Stimulated activated CD8-positive, alpha-beta memory T cell treated with anti-CD3 and anti-CD28 coated beads, Interleukin-4, amount 100 ng/mL, for 24 hours (primary cell): ENCODE data around the gene MERTK.
"Not testable (repeated sequence)": the region's sequence is repeated elsewhere in the genome, so short reads cannot be mapped to it uniquely, and the experiment has no call there.

Experiments used
- DNase-seq: peaks from one replicate; pipeline ENCODE4 v3.0.0-alpha.2; 2020; ENCODE audit warnings: low read depth

Gene MERTK

DNA sequence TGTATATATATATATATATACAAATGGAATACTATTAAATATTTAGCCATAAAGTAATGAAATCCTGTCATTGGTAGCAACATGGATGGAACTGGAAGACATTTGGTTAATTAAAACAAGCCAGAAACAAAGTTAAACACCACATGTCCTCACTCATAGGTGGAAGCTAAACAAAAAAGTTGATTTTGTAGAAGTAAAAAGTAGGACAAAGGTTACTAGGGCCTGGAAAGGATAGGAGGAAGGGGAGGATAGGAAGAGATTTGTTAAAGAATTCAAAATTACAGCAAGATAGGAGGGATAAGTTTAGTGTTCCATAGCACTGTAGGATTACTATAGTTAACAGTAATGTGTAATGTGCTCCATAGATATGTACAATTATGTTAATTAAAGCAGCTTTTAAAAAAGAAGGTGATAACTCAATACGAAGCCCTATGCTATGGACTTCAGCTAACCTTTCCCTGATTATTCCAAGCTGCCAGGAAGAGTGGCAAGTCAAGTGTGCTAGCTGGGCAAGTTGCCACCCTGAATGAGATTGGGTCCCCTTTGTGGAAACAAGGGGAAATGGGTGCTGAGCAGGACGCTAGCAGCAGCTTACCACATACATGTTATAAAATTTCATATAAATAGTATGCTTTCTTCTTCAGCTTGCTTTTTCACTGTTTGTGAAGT, 12.3 kb downstream of the MERTK start:
- DNase-seq = no peak

DNA sequence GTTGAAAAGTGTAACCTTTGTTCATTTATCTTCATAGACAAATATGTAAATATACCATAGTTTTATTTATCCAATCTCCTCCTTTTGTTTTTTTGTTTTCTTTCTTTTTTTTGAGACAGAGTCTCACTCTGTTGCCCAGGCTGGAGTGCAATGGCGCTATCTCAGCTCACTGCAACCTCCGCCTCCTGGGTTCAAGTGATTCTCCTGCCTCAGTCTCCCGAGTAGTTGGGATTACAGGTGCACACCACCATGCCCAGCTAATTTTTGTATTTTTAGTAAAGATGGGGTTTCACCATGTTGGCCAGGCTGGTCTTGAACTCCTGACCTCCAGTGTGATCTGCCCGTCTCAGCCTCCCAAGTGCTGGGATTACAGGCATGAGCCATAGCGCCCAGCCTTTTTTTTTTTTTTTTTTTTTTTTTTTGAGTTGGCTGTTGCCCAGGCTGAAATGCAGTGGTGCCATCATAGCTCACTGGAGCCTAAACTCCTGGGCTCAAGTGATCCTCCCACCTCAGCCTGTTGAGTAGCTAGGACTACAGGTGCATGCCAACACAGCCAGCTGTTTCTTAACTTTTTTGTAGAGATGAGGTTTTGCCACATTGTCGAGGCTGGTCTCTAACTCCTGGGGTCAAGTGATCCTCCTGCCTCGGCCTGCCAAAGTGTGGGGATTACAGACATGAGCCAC, 13.0 kb downstream of the MERTK start:
- not testable (repeated sequence) for DNase-seq

DNA sequence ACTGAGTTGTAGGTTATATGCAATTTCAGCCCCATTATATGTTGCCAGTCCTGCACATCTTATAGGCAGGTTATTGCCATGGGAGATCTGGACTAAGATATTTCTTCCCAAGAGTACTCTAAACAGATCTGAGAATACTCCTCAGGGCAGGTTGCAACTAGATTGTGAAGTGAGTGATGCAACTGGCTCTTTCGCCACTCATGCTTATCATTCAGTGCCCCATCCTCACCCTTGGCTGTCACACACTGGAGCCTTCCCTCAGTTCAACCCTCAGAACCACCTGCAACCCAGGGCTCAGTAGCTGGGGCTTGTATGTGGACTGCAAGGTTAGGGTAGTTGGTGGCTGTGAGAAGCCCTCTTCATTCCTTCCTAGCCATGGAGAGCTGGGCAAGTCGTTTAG, 14.1 kb downstream of the MERTK start:
- no peak for DNase-seq

DNA sequence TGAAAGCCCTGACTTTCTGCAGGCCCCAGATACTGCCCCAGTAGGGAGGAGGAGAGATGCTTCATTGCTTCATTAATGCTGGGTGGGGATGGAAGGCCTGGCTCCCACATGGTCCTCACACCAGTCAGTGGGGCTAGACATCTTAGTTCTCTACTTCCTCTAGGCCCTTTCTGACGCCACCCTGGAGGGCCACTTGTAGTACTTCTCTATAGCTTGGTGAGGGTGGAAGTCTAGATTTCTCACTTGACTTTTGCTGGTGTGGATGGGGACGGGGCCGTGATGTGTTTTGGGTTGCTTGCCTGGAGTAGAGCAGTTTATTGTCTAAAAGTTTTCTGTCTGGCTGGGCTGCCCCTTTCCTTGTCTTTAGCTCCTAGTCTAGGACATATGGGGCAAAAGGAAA, 18.7 kb downstream of the MERTK start:
- no peak for DNase-seq

DNA sequence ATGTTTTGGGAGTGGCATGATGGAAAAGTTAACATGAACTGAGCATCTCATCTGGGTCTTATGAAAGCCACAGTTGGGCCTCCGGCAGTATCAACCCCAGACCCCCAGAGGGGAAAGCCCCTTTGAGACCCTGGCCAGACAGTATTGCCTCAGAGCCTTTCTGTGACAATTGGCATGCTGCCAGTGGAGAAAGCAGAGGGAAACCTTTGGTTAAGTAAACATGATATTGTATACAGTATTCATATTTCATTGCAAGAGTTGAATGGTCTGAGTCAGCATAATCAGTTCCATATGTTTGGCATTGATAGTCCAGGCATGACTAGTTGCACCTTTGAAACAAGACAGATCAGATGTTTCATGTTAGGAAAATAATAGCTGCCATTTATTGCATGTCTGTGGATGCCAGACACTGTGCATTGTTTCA, 20.0 kb downstream of the MERTK start:
- no peak for DNase-seq

DNA sequence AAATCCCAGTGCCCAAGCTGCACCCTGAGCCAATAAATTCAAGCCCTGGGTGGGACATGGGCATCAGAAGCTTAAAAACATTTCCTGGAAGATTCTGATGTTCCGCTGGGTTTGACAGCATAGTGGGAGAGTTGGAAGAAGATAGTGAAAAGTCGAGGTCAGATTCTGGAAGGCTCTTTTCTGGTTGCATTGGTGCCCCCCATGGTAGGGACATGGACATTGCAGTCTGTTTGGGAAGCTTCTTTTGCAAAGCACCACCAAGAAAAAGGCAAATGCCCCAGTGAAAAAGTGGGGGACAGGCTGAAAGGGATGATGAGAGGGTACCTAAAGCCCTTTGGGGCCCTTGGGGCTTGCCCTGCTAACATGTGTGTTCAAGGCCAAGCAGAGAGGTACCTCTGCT, 21.0 kb downstream of the MERTK start:
- no peak for DNase-seq

DNA sequence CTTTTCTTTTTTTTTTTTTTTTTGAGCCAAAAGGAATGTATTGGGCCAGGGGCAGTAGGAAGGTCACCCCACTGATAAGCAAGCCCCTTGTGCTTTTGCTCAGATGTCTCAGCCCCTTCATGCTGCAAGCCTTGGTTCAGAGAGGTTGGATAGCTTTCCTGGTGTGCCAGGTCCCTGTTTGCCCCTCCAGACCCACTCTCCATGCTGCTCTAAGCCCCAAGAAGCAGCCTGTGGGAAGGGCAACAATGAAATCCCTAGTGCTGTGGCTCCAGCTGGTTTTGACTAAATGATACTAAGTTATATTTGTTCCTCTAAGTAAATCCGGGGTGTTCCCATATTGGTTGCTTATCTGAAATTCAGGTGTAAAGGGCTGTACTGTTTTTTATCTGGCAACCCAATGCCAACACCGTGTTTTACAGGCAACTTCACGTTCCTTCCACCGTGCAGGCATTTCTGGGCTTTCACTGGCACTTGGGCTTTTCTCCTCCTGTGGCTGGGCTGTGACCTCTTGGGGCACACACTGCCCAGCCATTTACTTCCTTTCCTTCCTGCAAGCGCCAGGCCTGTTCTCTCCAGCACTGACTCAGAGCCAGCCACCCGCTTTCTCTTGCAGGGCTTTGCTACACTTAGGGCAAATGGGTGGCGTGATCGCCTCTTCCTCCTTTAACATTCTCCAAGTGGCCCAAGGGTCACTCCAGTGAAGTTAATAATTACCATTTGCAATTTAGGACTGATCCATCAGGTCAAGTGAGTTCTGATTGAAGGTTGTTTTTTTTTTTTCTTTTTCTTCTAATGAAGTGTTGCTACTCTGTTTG, 21.6 kb downstream of the MERTK start:
- no peak for DNase-seq

DNA sequence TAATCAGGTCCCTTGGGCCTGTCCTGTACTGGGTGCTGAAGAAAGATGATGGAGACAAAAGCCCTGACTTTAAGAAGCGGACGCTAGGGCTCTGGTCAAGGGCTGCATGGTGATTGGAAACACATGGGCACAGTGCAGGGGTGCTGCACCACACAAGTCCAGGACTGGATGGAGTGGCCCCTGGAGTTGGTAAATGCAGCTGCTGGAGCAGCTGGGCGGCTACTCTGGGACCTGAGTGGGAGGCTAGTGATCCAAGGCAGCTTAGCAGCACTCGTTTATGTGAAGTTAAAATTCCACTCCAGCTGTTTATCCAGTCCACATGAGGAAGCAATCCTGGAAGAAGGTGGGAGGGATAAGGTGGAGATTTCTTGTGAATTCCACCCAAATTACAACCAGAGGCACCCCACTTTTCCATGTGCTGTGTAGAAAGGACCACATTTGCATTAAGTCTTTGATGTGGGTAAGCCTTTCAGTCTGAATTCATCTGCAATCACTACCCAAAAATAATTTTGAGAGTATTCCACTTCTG, 24.9 kb downstream of the MERTK start:
- no peak for DNase-seq

DNA sequence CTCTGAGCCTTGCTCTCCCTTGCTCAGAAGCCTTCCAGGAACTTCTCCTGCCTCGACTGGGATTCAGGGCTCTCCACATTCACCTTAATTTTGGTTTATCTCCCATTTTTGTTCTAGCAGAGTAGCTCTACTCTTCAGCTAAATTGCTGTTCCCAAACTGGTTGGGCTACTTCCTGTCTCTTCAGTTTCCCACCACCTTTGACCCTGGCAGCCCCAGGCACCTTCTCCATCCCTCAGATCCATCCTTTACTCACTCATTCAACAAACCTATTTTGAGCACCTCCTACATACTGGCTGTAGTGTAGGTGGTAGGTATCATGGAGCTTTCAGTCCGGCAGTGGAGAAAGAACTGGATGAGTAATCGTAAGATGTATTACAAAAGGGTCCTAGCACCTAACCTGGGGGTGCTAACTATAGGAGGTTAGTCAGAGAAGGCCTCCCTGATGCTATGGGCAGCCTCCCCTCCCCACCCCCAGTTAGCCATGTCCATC, 26.3 kb downstream of the MERTK start:
- DNase-seq = no peak

DNA sequence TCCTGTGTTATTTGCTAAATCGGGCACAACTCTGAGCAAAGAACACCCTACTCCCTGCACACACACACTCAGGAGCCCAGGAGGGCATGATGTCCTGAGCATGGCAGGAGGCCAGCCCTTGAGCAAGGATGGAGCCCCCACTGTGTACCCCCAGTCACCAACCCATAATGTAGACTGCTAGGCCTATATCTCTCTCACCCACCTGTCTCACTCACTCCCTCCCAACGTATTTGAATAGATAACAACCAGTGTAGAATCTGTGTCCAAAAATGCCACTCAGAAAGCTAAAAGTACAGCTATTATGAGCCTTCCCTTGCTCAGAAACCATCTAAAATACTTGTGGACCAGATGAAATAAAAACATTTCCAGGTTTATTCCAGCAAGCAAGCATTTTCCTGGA, 29.3 kb downstream of the MERTK start:
- no peak for DNase-seq

DNA sequence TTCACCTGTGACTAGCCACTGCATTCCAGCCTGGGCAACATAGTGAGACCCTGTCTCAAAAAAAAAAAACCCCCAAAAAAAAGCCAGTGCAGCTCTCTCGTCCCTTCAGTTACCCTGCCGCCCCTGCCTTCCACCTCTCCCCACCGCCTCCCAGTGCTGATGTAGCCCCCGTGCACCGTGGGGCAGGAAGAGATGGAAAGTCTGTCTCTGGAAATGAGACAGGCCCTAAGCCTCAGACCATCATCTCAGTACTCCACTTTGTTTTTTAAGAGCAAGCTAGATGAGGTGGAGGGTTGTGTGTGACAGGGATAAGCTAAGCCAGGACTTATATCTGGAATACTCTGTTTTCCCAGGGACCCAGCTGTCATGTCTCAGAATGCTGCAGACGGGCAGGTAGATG, 32.0 kb downstream of the MERTK start:
- no peak for DNase-seq

DNA sequence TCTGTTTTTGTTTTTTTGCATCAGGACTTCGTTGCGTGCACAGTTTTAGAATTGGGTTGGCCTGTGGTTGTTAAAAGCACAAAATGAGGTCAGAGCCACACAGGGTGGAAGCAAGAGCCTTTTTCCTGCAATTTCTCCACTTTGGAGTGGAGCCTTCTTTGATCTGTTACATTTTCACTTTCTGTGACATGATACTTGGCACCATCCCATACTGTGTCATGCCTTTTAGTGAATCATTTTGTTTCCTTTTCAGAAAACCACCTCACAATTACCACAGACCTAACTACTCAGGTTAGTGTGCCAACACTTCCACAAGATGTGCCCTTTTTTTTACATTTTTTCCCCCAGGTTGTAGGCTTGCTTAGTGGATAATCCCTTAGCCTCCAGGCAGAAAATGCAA, 32.5 kb downstream of the MERTK start:
- no peak for DNase-seq

DNA sequence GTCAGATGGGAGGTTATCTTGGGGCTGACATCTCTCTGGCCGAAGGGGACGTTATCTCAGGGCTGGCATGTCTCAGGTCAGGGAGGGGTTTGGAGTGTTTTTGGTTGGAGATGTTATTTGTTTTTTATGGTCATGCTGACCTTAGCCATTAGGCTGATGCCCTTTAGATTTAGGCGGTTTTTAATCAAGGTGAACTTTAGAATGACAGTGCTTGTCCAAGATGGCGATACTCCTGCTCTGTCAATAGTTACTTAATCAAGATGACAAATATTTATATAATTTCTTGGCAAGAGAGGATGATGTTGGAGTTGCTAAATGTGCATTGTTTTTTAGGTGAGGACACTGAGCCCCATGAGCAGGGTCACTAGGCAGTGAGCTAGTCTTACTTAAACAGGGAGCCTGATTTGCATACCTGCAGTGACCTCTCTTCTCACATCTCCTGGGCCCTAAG, 34.5 kb downstream of the MERTK start:
- DNase-seq = no peak

DNA sequence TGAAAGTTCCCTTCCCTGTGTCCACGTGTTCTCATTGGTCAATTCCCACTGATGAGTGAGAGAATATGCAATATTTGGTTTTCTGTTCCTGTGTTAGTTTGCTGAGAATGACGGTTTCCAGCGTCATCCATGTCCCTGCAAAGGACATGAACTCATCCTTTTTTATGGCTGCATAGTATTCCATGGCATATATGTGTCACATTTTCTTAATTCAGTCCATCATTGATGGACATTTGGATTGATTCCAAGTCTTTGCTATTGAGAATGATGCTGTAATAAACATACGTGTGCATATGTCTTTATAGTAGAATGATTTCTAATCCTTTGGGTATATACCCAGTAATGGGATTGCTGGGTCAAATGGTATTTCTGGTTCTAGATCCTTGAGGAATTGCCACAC, 35.5 kb downstream of the MERTK start:
- not testable (repeated sequence) for DNase-seq

DNA sequence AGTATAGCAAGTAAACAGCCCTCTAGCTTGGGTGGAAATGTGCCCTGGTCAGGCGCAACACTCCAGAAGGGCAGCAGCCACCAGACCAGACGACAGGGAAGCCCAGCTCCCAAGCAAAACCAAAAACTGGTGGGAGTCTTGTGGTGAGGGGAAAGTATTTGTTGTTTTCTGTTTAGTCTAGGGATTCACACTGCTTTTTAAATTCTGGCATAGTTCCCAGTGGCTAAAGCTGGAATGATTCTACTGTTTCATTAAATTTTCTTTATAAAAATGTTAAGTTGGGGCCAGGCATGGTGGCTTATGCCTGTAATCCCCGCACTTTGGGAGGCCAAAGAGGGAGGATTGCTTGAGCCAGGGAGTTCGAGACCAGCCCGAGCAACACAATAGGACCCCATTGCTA, 38.5 kb downstream of the MERTK start:
- no peak for DNase-seq

DNA sequence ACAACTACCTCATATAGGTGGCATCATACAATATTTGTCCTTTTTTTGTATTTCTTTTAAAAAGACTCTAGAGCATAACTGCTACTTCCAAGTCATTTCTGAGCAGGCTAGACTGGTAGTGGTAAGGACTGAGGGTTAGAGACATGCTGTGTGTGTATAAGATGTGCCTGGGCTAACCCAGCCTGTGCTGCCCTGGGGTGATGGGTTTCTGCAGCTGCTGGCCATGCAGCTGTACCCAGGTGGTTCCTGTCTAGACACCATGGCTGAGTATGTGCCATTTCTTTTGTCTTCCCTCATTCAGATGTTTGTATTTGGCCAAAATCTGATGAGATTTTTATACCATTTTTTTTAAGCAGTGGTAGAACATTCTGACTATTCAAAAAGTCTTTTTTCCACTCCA, 40.0 kb downstream of the MERTK start:
- no peak for DNase-seq

DNA sequence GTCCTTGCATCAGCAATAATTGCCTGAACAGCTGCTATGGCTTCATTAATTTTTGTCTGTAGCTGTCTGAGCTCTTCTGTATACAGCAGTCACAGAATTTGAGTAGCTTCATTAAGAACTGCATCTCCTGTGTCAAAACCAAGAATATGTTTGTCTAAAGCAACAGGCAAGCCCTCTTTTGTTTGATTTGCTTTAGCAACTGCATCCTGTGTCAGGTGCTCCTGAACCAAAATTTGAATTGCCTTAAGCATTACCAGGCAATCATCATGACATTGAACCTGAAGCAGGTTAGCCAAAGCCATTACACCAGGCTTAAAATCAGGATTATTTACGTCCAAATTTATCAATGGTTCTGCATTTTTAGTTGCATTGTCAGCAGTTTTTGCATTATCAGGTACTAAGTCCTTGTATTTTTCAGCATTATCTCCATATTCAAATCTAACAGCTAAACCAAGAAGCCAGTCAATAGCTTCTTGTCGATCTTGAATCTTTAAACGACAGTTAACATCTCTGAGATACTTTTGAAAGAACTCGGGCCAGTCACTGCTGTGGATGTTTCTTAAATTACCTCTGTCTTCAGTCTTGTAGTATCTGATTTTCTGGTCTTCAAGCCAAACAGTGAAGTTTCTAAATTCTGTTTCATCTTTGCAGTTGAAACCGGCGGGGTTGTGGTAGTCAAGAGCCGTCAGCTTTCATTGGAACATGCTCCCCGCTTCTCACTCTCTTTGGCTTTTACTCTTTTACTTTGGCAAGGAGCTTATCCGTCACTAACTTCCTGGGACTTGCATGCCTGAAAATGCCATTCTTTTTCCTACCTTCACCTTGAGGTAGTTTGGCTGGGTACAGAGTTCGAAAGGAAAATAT, 42.2 kb downstream of the MERTK start:
- DNase-seq = no peak

DNA sequence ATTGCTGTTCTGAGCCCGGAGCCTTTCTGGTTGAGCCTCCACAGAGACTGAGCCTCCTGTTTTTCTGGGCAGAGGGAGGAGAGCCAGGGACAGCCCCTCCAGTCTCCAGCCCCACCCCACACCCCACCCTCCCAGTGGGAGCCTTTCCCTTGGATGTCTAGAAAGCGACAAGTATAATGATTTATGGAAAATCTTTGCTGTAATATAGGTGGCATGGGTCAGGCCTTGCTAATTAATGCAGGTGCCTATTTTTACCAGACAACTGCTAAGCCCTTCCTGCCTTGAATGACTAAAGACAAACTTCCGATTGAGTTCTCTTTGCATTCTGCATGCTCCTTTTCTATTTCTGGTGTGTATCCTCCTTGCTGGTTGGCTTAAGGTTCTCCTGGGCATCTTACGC, 43.1 kb downstream of the MERTK start:
- no peak for DNase-seq

DNA sequence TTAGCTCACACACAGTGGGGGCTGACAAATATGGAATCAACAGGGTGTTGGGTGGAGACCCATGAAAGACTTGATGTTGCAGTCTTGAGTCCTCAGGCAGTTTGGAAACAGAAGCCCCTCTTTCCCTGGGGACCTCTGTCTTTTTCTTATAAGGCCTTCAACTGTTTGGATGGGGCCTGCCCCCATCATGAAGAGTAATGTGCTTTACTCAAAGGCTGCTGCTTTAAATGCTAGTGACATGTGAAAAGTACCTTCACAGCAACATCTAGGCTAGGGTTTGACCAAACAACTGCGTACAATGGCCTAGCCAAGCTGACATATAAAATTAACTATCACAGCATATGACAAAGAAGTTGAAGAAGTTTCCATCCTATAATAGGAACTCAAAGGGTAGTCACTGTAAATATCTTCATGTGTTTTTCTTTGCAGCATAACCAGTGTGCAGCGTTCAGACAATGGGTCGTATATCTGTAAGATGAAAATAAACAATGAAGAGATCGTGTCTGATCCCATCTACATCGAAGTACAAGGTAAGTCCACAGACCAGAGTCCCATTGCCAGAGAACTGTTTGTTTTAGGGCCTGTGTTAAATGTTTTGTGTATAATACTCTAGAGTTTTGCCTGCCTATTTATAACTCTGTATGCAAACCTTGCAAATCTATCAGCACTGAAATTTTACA, 46.3 kb downstream of the MERTK start:
- no peak for DNase-seq

DNA sequence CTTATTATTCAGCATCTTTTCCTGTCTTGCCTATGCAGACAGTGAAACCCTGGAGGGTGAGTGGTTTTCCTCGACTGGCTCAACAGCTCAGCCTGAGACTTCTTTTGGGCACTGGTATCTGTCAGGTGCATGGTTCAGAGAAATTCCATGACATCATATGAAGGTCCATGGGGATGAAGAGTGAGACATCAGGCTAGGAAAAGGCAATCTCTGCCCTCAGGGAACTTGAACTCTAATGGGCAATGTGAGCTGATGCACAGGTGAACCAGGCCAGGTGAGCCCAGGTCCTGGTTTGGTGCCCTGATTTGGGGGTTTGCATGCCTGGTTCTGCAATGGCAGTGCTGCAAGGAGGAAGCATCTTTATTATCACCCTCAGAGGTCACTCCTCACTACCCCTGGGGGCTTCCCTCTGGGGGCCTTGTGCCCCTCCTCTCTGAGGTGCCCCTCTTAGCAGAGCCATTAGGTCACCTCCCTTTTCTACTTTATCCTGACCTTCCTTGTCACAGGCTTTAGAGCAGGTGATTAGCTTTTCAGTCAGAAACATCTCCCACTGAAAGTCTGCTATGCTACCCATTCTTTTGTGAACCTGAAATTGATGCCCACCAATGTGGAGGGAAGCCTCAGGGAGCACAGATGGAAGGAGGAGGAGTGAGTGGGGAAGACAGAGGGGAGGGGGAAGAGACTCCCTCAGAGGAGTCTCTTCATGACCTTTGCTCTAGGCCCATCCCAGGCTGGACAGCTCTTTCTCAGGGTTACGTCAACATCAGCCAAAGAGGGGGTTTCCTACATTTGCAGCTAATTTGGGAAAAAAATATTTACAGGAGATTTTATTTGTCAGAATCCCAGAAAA, 47.3 kb downstream of the MERTK start:
- DNase-seq = no peak
